HUES6 (cell line): Measurements from ENCODE around the gene CCDC106.

ENCODE experiments used
- H3K27ac ChIP-seq: 2 replicates; pipeline ENCODE4 v1.7.0; 2013; ENCODE audit warnings: low read depth, mild to moderate bottlenecking, low read length, inconsistent platforms
- H3K27me3 ChIP-seq: 2 replicates; pipeline ENCODE4 v1.6.1; 2013; ENCODE audit warnings: low read length; ENCODE audit not compliant: control insufficient read depth, insufficient read depth
- H3K36me3 ChIP-seq: 2 replicates; pipeline ENCODE4 v1.6.1; 2013; ENCODE audit warnings: low read length; ENCODE audit not compliant: control insufficient read depth, insufficient read depth
- H3K4me1 ChIP-seq: 2 replicates; pipeline ENCODE4 v1.6.1; 2013; ENCODE audit warnings: low read length; ENCODE audit not compliant: control insufficient read depth, insufficient read depth
- H3K4me3 ChIP-seq: 2 replicates; pipeline ENCODE4 v1.5.1; 2013; ENCODE audit warnings: low read depth, low read length
- H3K9ac ChIP-seq: one replicate; pipeline ENCODE4 v1.6.1; 2013; ENCODE audit warnings: mild to moderate bottlenecking, low read length
- H3K9me3 ChIP-seq: 2 replicates; pipeline ENCODE4 v1.6.1; 2013; ENCODE audit warnings: low read depth, low read length; ENCODE audit not compliant: control insufficient read depth, insufficient read depth

CCDC106 gene

GRCh38 chr19:55680339-55681130, 32.5 kb downstream of the CCDC106 start:
- no peak overlapping the region for H3K9ac ChIP-seq
- no peaks in the 10 kb centered on the region for H3K9me3 ChIP-seq
- H3K27me3 ChIP-seq, result no peaks in the 10 kb centered on the region
- peaks cover 14% of the 10 kb centered on the region; the same call in 1 of the 2 replicates for H3K4me1 ChIP-seq
- H3K4me3 ChIP-seq, result no peak overlapping the region
- peaks cover 70% of the 10 kb centered on the region for H3K36me3 ChIP-seq
- no peak overlapping the region for H3K27ac ChIP-seq

- no peak overlapping the region for H3K27ac ChIP-seq
- peaks cover 77% of the 10 kb centered on the region for H3K36me3 ChIP-seq
- no peak overlapping the region for H3K4me3 ChIP-seq
- H3K4me1 ChIP-seq, result peaks cover 10% of the 10 kb centered on the region; the same call in 1 of the 2 replicates
- no peak overlapping the region for H3K9ac ChIP-seq
- H3K9me3 ChIP-seq, result no peaks in the 10 kb centered on the region
- H3K27me3 ChIP-seq, result no peaks in the 10 kb centered on the region
Observed at GRCh38 chr19:55681131-55682092, 33.4 kb downstream of the CCDC106 start.

GRCh38 chr19:55683449-55684261, 35.6 kb downstream of the CCDC106 start:
- Histone ChIP-seq H3K27me3 (no peaks in the 10 kb centered on the region), H3K27ac (no peak overlapping the region), H3K36me3 (peaks cover 78% of the 10 kb centered on the region), H3K9me3 (no peaks in the 10 kb centered on the region), H3K9ac (no peak overlapping the region), H3K4me1 (no peaks in the 10 kb centered on the region; the same call in 1 of the 2 replicates), H3K4me3 (no peak overlapping the region)

GRCh38 chr19:55684946-55685681, 37.1 kb downstream of the CCDC106 start:
- H3K27ac ChIP-seq, result no peak overlapping the region
- no peaks in the 10 kb centered on the region for H3K27me3 ChIP-seq
- peaks cover 78% of the 10 kb centered on the region for H3K36me3 ChIP-seq
- no peak overlapping the region for H3K4me3 ChIP-seq
- H3K4me1 ChIP-seq, result no peaks in the 10 kb centered on the region; the same call in 1 of the 2 replicates
- H3K9ac ChIP-seq, result no peak overlapping the region
- no peaks in the 10 kb centered on the region for H3K9me3 ChIP-seq

- Histone ChIP-seq H3K4me1 (no peaks in the 10 kb centered on the region; the same call in 1 of the 2 replicates), H3K36me3 (peaks cover 78% of the 10 kb centered on the region), H3K27ac (no peak overlapping the region)
Observed at GRCh38 chr19:55685776-55686175, 37.8 kb downstream of the CCDC106 start.

GRCh38 chr19:55686311-55687050, 38.5 kb downstream of the CCDC106 start:
- no peak overlapping the region for H3K9ac ChIP-seq

More at GRCh38 chr19:55685776-55686175, 37.8 kb downstream of the CCDC106 start:
- Histone ChIP-seq H3K9me3 (no peaks in the 10 kb centered on the region), H3K9ac (no peak overlapping the region), H3K27me3 (no peaks in the 10 kb centered on the region), H3K4me3 (no peak overlapping the region)

GRCh38 chr19:55687281-55688201, 39.5 kb downstream of the CCDC106 start:
- Histone ChIP-seq H3K4me3 (no peak overlapping the region), H3K9me3 (no peaks in the 10 kb centered on the region), H3K36me3 (peaks cover 74% of the 10 kb centered on the region), H3K27ac (no peak overlapping the region), H3K4me1 (no peaks in the 10 kb centered on the region; the same call in 1 of the 2 replicates), H3K27me3 (no peaks in the 10 kb centered on the region), H3K9ac (peak overlapping the region; percentile 16)

More at GRCh38 chr19:55686311-55687050, 38.5 kb downstream of the CCDC106 start:
- no peak overlapping the region for H3K4me3 ChIP-seq
- H3K36me3 ChIP-seq, result peaks cover 78% of the 10 kb centered on the region
- H3K27ac ChIP-seq, result no peak overlapping the region
- H3K27me3 ChIP-seq, result no peaks in the 10 kb centered on the region
- no peaks in the 10 kb centered on the region for H3K9me3 ChIP-seq
- H3K4me1 ChIP-seq, result no peaks in the 10 kb centered on the region; the same call in 1 of the 2 replicates

- Histone ChIP-seq H3K27me3 (no peaks in the 10 kb centered on the region), H3K4me1 (no peaks in the 10 kb centered on the region; the same call in 1 of the 2 replicates), H3K9ac (peak overlapping the region; percentile 16), H3K36me3 (peaks cover 81% of the 10 kb centered on the region), H3K27ac (no peak overlapping the region), H3K4me3 (no peak overlapping the region), H3K9me3 (no peaks in the 10 kb centered on the region)
Observed at GRCh38 chr19:55688422-55689218, 40.6 kb downstream of the CCDC106 start.
